Right hindlimb (tissue), 1 donor: ENCODE data around the gene VPS36.
"Not testable (repeated sequence)": the region's sequence is repeated elsewhere in the genome, so short reads cannot be mapped to it uniquely, and the experiment has no call there.

Source experiments
- DNase-seq: peaks from one replicate; pipeline ENCODE4 v3.0.0-alpha.2; 2018

Gene VPS36

DNA sequence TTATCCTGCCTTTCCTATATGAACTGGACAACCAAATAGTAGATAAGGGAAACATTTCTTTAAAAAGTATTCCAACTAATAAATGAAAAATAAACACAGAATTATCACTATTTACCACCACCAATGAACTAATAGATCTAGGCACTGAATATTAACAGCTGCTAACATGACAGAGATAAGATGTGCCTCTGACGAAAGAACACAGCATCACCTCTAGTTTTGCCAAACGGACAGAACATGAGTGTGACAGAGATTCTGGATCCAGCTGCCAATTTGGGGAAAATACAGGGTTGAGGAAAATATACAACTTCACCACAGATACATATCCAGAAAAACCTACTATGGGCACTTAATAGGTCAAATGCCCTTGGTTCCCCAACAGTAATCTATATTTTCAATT, 18.0 kb downstream of the VPS36 start:
- no peak for DNase-seq

DNA sequence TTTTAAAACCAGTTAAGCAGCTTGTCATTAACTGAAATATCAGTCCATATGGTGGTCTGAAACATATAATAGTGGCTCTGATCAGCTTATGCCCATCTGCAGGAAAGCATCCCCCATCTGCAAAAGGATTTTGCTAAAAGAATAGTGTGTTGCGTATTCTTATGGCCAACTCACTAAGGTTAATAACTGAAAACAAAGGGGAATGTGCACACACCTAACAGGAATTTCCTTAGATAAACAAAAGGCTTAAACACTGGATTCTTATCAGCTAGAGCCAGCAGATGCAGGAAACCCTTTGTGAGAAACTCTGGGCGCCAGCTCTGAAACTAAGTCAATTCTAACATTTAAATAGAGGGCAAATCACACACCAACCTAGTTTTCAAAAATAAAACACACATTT, 22.1 kb downstream of the VPS36 start:
- DNase-seq: no peak

DNA sequence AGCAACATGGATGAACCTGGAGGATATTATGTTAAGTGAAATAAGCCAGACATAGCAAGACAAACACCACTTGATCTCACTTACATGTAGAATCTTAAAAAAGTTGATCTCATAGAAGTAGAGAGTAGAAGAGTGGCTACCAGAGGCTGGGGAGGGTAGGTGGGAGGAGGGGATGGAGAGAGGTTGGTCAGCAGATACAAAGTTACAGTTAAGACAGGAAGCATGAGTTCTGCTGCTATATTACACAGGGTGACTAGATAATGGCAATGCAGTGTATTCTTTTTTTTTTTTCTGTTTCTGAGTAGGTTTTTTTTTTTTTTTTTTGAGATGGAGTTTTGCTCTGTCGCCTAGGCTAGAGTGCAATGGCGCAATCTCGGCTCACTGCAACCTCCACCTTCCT, 29.2 kb downstream of the VPS36 start:
- DNase-seq: no peak

DNA sequence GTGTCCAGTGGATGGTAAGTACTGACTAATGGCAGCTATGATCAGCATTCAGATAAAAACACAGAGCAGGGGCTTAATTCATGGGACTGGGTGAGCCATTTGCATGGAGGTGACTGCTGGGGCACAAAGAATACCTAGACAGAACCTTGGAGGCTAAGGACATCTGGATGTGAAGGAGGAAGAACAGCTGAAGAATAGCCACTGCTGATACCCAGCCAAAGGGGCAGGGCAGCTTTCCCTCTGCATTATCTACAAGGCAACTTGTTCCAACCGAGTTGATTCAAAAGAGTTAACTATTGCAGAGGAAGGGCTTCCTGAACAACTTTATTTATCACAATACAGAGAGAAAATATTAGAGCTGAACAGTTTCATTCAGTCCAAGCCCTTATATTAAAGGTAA, 31.4 kb downstream of the VPS36 start:
- DNase-seq: no peak

DNA sequence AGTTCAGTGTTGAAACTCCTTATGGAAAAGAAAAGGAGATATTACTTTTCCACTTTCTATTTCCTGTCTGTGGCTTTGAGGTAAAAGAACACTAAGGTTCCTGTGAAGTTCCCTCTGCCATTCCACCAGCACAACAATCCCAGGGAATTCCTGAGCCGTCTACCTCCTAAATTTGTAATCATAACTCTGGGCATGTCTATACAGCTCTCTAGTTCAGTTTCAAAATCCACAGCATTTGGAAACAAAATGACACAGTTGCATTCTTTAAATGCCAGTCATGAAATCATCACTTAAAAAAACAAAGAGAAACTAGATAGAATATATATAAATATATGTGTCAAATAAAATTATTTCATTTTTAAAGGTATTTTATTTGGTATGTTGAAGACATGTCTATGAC, 35.5 kb downstream of the VPS36 start:
- DNase-seq: no peak

DNA sequence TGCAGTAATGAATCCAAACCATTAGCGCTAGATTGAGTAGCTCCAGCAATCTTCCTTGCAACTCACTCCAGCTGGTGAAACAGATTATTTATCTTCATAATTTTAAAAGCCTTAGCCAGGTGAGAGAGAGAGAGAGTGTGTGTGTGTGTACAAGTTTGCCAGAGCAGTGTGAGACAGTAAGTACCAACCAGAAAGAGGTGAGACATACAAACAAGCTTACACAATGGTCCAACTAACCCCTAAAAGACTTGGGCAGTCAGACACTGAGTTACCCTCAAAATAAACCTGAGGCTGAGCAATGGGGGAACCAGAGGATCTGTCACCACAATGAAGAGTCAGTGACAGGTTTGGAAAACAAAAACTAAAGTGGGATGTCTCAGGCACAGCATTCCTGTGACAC, 36.4 kb downstream of the VPS36 start:
- no peak for DNase-seq

DNA sequence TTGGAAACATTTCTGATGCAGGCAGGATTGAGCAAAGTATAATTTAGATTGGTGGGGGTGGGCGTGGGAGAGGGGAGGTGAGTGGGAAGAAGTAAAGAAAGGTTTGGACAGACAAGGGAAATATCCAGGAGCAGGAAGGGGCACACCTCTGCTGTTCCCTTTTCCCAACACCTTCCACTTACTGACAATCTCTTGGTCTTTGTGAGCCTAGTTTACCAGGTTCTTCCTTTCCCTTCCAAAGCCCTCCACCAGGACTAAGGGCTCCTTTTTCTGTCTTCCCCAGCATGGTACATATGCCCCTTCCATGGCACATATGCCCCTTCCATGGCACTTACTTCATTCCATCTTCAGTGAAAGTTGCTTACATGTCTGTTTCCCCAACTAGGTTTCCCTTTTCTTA, 38.3 kb downstream of the VPS36 start:
- DNase-seq: no peak

DNA sequence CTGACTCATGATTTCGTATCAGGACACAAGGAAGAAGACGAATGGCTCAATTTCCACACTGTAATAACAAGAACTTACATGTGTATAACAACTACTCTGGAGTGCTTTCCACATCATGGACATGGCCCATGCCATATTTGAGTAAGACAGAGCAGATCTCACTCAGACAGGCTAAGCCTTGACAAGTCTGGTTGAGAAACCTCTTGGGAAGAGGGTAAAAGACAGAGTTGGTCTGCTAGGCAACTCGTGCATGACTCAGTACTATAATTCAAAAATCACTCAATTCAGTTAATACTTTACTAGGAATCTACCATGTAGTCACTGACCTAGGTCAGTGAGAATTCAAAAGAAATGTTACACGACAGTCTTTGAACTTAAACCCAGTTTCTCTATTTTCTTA, 38.8 kb downstream of the VPS36 start:
- DNase-seq: no peak

DNA sequence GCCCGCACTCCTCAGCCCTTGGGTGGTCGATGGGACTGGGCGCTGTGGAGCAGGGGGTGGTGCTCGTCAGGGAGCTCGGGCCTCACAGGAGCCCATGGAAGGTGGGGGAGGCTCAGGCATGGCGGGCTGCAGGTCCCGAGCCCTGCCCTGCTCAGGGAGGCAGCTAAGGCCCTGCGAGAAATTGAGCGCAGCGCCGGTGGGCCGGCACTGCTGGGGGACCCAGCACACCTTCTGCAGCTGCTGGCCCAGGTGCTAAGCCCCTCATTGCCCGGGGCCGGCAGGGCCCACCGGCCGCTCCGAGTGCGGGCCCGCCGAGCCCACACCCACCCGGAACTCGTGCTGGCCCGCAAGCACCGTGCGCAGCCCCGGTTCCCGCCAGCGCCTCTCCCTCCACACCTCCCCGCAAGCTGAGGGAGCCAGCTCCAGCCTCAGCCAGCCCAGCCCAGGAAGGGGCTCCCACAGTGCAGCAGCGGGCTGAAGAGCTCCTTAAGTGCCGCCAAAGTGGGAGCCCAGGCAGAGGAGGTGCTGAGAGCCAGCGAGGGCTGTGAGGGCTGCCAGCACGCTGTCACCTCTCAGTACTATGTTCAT, 42.3 kb downstream of the VPS36 start:
- DNase-seq: not testable (repeated sequence)

DNA sequence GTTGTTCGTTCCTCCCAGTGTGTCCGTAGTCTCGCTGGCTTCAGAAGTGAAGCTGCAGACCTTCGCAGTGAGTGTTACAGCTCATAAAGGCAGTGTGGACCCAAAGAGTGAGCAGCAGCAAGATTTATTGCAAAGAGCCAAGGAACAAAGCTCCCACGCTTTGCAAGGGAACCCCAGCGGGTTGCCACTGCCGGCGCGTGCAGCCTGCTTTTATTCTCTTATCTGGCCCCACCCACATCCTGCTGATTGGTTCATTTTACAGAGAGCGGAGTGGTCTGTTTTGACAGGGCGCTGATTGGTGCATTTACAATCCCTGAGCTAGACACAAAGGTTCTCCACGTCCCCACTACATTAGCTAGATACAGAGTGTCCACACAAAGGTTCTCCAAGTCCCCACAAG, 43.0 kb downstream of the VPS36 start:
- DNase-seq: not testable (repeated sequence)

DNA sequence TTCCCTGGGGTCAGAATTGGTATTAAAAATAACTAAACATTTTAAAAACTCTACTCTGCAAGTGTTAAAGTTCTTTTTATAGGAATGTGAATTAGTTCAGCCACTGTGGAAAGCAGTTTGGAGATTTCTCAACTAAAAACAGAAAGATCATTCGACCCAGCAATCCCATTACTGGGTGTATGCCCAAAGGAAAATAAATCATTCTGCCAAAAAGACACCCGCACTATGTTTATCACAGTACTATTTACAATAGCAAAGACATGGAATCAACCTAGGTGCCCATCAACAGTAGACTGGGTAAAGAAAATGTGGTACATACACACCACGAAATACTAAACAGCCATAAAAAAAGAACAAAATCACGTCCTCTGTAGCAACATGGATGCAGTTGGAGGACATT, 43.8 kb downstream of the VPS36 start:
- DNase-seq: no peak

DNA sequence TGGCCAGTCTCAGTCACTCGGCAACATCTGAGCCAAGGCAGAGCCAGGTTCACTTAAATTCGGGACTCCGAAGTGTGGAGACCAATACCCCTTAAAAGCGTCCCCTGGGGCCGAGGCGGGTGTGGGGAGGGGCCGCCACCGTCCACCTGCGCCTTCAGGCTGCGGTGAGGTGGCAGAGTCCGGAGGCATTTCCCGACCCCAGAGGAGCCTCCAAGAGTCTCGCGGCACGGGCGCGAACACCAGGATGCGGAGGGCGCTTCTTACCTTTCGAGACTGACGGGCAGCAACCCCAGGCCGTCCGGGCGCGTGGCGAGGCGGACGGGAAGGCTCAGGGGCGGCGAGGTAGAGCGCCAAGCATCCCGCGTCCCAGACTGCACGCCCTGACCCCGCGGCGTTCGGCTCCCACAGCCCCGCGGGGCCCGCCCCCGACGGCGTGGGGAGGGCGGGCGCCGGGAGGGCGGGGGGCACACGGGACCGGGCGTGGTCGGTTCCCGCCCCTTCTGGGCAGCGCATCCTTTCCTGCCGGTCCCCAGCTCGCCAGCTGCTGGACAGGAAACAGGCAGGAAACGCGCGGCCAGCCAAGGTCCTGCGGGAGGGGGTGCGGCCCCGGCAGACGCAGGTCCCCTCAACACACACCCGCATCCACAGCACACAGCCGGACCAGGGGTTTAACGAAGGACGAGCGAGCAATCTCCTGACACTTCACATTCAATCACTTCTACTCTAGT, 44.5 kb downstream of the VPS36 start, which contains the start of gene THSD1:
Gene THSD1, minus strand, starts transcription at position 406 of the 728 bp plus-strand sequence. CDS start 3,572 bp downstream, outside the sequence.
- DNase-seq: peak; percentile 86

DNA sequence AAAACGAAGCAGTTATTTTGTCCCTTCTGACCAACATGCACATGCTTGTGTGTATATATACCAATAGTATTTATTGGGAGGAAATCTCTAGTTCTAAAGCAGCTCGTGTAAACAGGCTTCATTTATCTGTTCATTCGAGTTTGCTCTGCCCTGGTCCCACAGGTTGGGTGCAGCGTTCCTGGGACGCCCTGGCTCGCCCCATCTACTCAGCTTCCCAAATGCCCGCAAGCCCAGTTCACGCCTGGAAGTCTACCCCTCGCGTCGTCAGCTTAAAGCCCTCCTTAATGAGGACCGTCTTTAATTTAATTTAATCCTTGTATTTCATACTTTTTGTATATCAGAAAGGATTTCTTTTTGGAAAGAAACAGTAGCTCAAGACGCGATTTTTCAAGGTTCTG, 45.1 kb downstream of the VPS36 start:
- DNase-seq: no peak

DNA sequence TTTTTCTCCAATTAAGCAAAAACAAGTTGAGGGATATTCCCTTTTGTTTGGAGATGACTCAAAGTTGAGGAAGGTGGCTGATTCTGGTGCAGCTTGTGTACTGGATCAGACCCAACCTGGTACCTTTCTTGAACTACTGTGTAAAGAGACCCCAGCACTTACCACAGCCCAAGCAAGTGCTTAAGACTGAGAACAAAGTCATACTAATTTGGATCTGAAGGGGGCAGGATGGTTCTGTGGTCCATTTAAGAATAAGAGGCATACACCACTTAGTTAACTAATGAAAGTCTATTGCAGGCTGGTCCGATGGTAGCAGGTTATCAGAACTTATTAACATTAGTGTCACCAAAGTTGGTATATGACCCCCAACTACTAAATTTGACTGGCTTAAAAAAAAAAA, 50.7 kb downstream of the VPS36 start:
- no peak for DNase-seq

DNA sequence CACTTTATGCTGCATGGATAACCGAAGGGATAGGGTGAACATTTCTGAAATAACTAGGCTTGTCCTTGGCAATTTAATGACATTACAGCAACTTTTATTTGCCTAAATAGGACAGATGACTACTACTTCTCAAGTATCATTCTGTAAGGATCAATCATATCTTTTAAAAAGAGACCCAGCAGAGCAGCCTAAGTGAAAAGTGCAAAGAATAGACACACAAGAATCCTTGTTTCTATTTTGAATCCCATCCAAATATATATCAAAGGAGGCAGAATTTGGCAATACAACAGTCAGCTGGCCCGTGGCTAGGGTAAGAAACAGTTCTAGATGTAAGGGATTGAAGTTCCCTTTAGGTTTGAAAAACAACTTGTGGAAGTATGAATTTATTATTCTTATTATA, 51.4 kb downstream of the VPS36 start:
- no peak for DNase-seq

DNA sequence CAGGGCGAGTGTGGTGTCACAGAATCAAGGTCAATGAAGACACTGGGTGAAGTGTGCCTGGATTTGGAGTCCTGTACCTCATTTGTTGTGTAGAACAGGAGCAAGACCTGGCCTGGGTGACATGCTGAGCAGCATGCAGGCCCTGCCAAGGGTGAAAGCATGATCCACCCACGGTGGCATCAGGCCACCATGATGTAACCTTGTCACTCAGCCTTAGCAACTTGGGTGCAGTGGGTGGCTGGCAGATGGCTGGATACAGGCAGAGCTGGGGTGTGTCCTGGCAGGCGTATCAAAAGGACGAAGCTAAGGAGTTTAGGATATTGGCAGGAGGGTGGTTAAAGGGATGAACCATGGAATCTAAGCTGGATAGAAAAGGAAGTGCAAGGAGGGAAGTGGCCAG, 54.7 kb downstream of the VPS36 start:
- no peak for DNase-seq

DNA sequence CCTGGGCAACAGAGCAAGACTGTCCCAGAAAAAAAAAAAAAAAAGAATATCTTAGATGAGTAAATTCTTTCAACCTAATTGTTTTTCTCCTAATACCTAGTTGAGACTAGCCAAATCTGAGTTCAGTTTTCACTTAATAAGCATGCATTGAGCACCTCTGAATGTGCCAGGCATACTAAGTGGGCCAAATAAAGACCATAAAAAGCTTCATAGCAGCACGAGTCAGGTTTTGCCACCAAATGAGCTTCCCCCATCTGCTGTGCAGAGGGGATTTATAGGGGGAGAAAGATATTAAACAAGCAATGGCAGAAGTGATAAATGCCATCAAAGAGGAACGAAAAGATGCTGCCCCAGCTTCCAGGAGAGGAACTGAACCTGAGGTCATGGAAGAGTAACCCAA, 55.8 kb downstream of the VPS36 start:
- no peak for DNase-seq

DNA sequence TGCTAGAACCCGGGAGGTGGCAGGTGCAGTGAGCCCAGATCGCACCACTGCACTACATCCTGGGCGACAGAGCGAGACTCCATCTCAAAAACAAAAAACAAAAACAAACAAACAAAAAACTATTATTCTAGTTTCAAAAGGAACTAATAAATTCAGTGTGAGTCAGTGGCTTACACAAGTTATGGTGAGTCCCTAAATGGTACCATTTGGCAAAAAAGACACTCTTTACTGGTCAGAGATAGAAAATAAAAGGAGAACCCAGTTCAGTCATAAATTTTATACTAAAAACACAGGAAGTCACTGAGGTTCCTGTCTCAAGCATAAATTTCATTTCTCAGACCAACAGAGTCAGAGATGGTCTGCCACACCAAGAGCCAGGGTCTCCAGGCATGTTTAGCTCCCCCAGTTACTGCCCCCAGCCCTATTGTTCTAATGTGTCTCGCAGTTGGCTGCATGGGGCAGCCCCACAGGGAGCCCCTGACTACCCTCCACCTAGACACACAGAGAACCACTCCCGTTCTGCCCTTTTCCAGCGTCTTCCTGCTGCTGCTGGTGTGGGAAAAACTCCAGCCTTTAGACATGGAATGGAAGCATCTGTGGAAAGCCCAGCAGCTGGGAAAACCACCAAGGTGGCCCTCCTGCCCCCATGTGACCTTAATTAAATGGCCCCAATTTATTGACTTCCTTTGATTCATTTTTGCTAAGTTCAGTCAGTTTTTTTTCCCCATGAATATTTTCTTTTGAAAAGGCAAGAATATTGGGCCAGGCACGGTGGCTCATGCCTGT, 56.7 kb downstream of the VPS36 start:
- DNase-seq: no peak

DNA sequence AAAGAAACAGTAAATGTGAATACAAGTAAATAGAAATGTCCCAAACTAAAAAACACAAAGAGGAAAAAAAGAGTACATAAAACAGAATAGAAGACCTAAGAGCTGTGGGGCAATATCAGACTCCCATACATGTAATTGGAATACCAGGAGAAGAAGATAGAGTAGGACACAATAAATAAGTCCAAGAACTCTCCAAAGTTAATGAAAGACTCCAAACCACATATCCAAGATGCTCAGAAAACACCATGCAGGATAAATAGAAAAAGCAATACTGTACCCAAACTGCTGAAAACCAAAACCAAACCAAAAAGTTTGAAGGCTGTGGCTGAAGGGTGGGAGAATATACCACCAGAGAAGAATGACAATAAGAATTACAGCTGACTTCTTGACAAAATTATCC, 62.7 kb downstream of the VPS36 start:
- no peak for DNase-seq

DNA sequence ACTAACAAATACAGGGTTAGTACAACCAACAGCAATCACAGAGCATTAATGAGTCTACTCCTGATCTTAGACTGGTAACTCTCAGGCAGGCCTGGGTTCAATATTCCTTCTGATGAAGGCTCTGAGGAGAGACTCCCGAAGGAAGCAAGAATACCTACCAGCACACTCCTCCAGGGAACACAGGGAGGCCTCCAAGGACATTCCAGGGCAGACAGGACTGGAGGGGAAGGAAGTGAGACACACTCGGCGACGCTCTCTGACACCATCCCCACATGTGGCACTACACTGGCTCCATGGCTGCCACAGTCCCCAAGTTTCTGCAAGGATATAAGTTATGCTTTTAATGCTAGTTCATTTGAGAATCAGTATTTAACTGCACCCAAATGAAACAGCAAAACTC, 64.6 kb downstream of the VPS36 start:
- DNase-seq: no peak

DNA sequence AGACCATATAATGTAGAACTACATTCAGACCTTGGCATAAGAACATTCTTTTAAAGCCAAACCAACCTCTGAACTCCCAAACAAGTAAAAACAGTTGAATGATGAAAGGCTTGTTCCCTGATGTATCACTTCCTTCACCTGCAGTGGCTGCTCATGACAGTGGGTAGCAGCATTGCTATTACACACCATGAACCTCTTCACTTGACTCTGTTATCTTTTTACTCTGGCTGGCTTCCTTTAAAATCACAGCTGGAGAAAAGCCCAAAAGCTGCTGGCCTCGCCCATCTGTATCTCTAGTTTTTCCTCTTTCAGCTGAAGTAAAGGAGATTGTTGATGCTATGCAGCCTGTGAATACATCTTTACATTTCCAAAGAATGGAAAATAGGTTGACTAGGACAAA, 67.1 kb downstream of the VPS36 start:
- no peak for DNase-seq

DNA sequence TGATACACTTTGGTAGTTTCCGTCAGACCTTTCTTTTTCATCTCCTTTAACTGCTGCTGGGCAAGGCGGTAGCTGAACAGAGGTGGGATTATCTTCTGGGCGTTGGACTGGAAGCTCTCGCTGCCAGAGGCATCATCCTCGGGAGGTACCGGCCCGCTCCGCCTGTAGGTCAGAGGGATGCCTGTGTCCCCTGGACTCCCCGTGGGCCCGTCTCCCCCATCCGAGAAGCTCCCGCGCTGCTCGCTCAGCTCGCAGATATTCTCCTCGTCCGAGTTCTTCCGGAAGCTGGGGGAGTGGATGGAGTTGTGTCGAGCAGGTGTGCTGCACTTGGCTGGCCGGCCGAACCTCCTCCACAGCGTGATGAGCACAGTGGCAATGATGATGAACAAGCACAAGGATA, 72.1 kb downstream of the VPS36 start:
- DNase-seq: no peak

DNA sequence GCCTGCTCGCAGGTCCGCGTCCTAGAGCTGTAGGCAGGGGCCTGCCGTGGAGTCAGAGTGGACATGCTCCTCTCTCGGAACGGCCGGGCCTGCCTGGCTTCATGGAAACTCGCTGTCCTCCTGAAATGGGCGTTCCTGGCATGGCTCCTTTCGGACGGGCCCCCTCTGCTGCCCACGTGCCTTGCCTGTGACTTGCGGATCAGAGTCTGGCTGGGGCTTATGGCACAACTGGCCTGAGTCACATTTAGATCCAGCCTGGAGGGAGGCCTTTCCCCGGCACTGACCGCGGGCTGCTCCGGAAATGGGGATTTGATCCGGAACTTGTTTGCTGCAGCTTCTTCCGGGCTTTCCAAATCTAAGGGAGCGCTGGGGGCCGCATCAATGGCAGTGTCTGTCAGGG, 72.5 kb downstream of the VPS36 start:
- no peak for DNase-seq

DNA sequence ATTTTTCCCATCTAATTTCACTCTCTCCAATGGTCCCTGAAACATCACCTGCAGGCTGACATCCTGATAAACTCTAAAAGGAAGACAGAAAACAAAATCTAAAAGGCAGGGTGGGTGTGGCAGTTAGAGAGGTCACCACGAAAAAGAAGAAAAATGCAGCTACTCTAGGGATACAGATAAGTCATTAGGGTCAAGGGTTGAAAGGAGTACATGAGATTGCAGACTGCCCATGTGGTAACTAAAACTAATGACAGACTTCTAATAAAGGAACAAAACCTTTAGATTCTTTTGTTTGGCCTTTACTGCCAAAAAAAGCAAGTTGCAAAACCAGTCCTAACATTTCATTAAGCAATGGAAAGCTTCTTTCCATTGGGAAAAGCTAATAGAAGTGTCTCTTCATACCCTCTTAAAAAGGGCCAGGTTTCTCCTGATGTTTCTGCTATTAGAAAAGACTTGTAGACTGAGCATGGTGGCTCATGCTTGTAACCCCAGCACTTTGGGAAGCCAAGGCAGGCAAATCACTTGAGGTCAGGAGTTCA, 75.5 kb downstream of the VPS36 start:
- no peak for DNase-seq
